Spleen (tissue), 7 donors: ENCODE results near the gene RAB11FIP5.

Experiments
- POLR2A ChIP-seq, 3 donors: fragments of 450-650 bp; IDR thresholded peaks; one replicate each; pipeline ENCODE4 v1.5.1; 2017; ENCODE audit warnings: antibody characterized with exemption in 3 of 3, mild to moderate bottlenecking in 1 of 3
- POLR2AphosphoS5 ChIP-seq, 3 donors: sonication (generic); formaldehyde crosslinking; IDR thresholded peaks; one replicate each; pipeline ENCODE4 v1.5.1; 2017; ENCODE audit warnings: antibody characterized with exemption in 3 of 3
- TF ChIP-seq, protein P1 (sequence below), 11 experiments: fragments of 200-600 bp in 7 of 11; fragments of 450-650 bp in 4 of 11; sonication (generic) in 4 of 11; IDR thresholded peaks in 8 of 11; conservative IDR thresholded peaks in 3 of 11; 1 replicate in 7 of 11; 2 replicates in 4 of 11; pipeline versions ENCODE4 v1.4.0 to v1.8.0; 2016 to 2021; ENCODE audit warnings: antibody characterized with exemption in 11 of 11, inconsistent platforms in 4 of 11, mild to moderate bottlenecking in 1 of 11
- donor health status: DM: no; HTN: no; CAD: no; lungs with moderate emphysema.
- donor health status: DM: no; HTN: no; CAD: no.
- donor health status: DM: no; HTN: no; CAD: no.

DNA sequence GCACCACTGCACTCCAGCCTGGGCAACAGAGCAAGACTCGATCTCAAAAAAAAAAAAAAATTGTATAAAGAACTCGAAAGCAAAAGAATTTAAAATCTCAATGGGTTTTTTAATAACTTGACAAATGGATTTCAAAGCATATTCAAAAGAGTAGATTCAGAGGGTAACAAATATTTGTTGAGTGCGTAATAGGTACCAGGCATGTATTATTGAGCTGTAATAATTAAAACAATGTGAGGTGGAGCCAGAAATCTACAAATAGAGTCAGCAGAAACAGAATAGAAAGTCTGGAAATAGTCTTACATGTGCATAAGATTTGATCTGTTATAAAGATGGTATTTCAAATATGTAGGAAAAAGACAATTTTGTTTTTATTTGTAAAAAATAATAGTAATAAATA lies 19.1 kb upstream of the RAB11FIP5 start:
- TF ChIP-seq, protein P1, sequence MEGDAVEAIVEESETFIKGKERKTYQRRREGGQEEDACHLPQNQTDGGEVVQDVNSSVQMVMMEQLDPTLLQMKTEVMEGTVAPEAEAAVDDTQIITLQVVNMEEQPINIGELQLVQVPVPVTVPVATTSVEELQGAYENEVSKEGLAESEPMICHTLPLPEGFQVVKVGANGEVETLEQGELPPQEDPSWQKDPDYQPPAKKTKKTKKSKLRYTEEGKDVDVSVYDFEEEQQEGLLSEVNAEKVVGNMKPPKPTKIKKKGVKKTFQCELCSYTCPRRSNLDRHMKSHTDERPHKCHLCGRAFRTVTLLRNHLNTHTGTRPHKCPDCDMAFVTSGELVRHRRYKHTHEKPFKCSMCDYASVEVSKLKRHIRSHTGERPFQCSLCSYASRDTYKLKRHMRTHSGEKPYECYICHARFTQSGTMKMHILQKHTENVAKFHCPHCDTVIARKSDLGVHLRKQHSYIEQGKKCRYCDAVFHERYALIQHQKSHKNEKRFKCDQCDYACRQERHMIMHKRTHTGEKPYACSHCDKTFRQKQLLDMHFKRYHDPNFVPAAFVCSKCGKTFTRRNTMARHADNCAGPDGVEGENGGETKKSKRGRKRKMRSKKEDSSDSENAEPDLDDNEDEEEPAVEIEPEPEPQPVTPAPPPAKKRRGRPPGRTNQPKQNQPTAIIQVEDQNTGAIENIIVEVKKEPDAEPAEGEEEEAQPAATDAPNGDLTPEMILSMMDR (IDR thresholded peaks at IDR 0.05 in 8 of 11, conservative IDR thresholded peaks at IDR 0.05 in 3 of 11), result no peak
- no peak for TF ChIP-seq POLR2A (IDR thresholded peaks at IDR 0.05)
- no peak for TF ChIP-seq POLR2AphosphoS5 (IDR thresholded peaks at IDR 0.05)
